ENCODE measurements around the gene MICA. TPM values are rescaled to one million over a fixed set of nuclear protein-coding genes. Genes with fewer than 3 reads are reported as not detected.
"Not testable (repeated sequence)": the region's sequence is repeated elsewhere in the genome, so short reads cannot be mapped to it uniquely, and the experiment has no call there.

MICA gene
- total RNA-seq, 1 donor: 12.7 TPM

GRCh38 chr6:31393932-31394331 is 9.5 kb upstream of the MICA start:
- no peak for DNase-seq (ENCODE audit: low read depth)
- H3K4me3 ChIP-seq (ENCODE audit: low read depth, low read length): no peak overlapping the region
- TF ChIP-seq, protein P1, sequence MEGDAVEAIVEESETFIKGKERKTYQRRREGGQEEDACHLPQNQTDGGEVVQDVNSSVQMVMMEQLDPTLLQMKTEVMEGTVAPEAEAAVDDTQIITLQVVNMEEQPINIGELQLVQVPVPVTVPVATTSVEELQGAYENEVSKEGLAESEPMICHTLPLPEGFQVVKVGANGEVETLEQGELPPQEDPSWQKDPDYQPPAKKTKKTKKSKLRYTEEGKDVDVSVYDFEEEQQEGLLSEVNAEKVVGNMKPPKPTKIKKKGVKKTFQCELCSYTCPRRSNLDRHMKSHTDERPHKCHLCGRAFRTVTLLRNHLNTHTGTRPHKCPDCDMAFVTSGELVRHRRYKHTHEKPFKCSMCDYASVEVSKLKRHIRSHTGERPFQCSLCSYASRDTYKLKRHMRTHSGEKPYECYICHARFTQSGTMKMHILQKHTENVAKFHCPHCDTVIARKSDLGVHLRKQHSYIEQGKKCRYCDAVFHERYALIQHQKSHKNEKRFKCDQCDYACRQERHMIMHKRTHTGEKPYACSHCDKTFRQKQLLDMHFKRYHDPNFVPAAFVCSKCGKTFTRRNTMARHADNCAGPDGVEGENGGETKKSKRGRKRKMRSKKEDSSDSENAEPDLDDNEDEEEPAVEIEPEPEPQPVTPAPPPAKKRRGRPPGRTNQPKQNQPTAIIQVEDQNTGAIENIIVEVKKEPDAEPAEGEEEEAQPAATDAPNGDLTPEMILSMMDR (IDR thresholded peaks at IDR 0.05; ENCODE audit: insufficient read depth, low read length): no peak

DNA sequence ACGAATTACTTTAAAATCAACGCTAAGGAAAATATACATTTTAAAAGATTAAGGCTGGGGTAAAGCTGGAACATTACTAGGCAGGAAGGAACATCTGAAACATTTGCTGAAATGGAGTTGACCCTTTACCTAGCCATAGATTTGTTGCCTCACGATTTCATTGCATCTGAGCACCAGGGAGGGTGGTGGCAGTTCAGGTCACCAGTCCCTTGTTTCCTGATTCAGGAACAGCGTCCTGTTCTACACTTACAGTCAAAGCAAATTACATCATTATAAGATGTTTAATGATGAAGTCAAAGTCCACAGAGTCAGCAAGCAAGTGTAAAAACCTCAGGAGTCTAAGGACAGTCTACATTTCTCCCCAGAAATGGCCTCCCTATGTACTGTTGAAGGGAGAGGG is 9.0 kb upstream of the MICA start:
- DNase-seq (ENCODE audit: low read depth): no peak
- no peak overlapping the region for H3K4me3 ChIP-seq (ENCODE audit: low read depth, low read length)
- TF ChIP-seq, protein P1 (IDR thresholded peaks at IDR 0.05; ENCODE audit: insufficient read depth, low read length): no peak

DNA sequence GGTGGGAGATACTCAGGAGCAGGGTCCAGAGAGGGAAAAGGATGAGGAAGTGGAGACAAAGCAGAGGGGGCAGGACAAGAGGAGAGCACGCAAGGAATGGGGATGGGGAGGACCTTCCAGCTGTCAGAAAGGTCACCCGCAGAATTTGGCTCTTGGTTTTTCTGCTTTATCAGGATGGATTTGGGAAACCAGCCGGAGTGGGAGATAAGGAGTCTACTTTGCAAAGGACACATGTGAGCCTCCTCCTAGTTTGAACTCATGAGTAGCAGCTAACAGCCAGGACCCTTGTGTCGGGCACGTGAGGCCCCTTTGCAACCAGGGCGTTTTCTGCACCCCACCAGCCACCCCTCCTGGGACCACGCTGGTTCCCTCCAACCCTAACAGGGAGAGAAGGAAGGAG is 7.6 kb upstream of the MICA start:
- no peak for DNase-seq (ENCODE audit: low read depth)
- no peak overlapping the region for H3K4me3 ChIP-seq (ENCODE audit: low read depth, low read length)
- TF ChIP-seq, protein P1 (IDR thresholded peaks at IDR 0.05; ENCODE audit: insufficient read depth, low read length): no peak

GRCh38 chr6:31396422-31397152 is 6.8 kb upstream of the MICA start:
- DNase-seq (ENCODE audit: low read depth): peak; percentile 83
- no peak overlapping the region for H3K4me3 ChIP-seq (ENCODE audit: low read depth, low read length)
- TF ChIP-seq, protein P1 (IDR thresholded peaks at IDR 0.05; ENCODE audit: insufficient read depth, low read length): peak; percentile 83

DNA sequence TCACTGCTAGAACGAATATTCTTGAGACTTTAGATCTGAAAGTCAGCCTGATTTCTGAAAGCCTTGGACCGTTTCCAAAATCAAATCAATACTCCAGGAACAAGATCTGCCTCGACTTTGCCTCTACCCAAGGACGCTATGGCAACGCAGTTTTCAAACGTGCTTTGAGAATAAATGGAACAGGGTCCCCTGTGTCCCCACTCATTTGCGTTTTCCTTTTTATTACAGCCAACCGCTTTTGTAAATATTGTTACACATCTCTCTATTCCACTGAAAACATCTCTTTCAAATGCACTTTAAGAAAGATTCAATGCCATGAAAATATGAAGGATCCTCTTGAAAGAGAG is 6.3 kb upstream of the MICA start:
- not testable (repeated sequence) for H3K4me3 ChIP-seq (ENCODE audit: low read depth, low read length)

DNA sequence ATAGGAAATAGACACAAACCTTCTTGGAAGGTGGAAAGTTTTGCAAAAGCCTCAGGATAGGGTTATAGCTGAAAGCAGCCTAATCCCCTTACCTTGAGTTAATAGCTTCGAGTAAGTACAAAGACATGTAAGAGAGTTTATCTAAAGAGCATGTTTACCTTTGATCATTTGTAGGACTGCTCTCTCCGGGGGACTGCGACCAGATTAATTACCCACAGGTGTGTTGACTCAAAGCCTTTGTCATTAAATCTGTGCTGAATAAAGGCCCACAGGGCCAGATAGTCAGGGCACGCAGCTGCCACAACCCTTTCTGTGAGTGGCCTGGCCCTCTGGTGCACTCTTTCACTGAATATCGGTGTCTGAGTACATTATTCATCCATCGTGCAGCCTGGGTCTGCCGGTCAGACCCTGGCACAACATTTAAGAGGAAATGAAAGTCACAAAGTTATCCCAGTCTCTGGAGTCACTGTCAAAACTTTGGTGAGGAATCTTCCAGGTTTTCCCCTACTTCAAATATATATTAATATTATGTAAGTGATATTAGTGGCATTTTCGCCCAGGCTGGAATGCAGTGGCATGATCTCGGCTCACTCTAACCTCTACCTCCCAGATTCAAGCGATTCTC is 5.4 kb upstream of the MICA start:
- no peak overlapping the region for H3K4me3 ChIP-seq (ENCODE audit: low read depth, low read length)
- TF ChIP-seq, protein P1 (IDR thresholded peaks at IDR 0.05; ENCODE audit: insufficient read depth, low read length): no peak
- DNase-seq (ENCODE audit: low read depth): no peak

More for the DNA sequence above, 6.3 kb upstream of the MICA start:
- DNase-seq (ENCODE audit: low read depth): not testable (repeated sequence)

GRCh38 chr6:31399589-31400466 is 3.6 kb upstream of the MICA start:
- TF ChIP-seq, protein P1 (IDR thresholded peaks at IDR 0.05; ENCODE audit: insufficient read depth, low read length): peak; percentile 87
- H3K4me3 ChIP-seq (ENCODE audit: low read depth, low read length): peak overlapping the region; percentile 90
- DNase-seq (ENCODE audit: low read depth): peak; percentile 94

Measured in fibroblast of the aortic adventitia (primary cell).